ENCODE results near the gene TPCN2. TPM values are rescaled to one million over a fixed set of nuclear protein-coding genes. Genes with fewer than 3 reads are reported as not detected.

Gene TPCN2
- total and polyA plus RNA-seq, 2 of the 8 experiments (the other 6 are each of a cell fraction or from before 2014, with no cell fraction given): 9.7 to 18.6 TPM

DNA sequence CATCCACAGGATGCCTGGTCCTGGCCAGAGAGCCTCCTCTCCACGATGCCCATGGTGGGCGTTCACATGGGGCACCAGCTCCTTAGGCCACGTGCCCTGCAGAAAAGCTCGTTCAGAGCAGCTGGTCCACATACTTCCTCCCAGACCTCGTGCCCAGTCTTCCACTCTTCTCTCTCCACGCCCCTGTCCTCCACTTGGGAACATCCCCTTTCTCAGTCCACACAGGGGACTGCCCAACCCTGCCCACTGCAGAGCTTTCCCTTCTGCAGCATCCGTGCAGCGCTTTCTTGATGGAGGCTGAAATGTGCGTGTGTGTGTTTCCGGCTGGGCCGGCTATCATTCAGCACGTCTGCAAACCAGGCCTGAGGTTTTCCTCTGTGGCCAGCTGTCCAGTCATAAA lies 11.3 kb downstream of the TPCN2 start:
- Histone ChIP-seq H2BK5ac (ENCODE audit: low read depth, low read length) (no peak overlapping the region; the same call in 1 of the 2 replicates), H4K20me1 (replicated peaks in 1 of 2; ENCODE audit: control insufficient read depth in 1 of 2, insufficient read depth in 2 of 2, low read length in 2 of 2) (peaks cover 2 to 35% of the 10 kb centered on the region in 2 experiments), H3K36me3 (ENCODE audit: control insufficient read depth in 2 of 4, insufficient read depth in 4 of 4, low read length in 3 of 4) (peaks cover 0 to 11% (median 3%) of the 10 kb centered on the region in 4 experiments; a peak in 4 of 8 replicates), H3K4me3 (ENCODE audit: extremely low read depth in 1 of 4, insufficient read depth in 2 of 4, low read depth in 3 of 4, low read length in 4 of 4) (no peak overlapping the region), H3K79me1 (ENCODE audit: low read depth, low read length) (peaks cover 15% of the 10 kb centered on the region), H4K5ac (ENCODE audit: insufficient read length, low read depth, low read length) (no peak overlapping the region), H3K27ac (ENCODE audit: low read depth, low read length) (0 out of 2 replicates have a peak overlapping the region, but pooled peaks have one; percentile 36), H2AFZ (ENCODE audit: low read length) (no peak overlapping the region), H4K91ac (replicated peaks; ENCODE audit: insufficient read length, low read length) (no peak overlapping the region), H3K14ac (ENCODE audit: insufficient read length) (no peak overlapping the region), H2BK120ac (replicated peaks; ENCODE audit: low read depth, low read length) (no peak overlapping the region), H3K27me3 (replicated peaks in 1 of 4; ENCODE audit: control insufficient read depth in 3 of 4, extremely low read depth in 1 of 4, insufficient read depth in 3 of 4, low read length in 3 of 4) (no peaks in the 10 kb centered on the region), H3K23me2 (ENCODE audit: low read depth, low read length) (peaks cover 3% of the 10 kb centered on the region; the same call in 1 of the 2 replicates), H3K9ac (replicated peaks in 1 of 4; ENCODE audit: extremely low read depth in 1 of 4, low read depth in 3 of 4, low read length in 3 of 4) (no peak overlapping the region), H4K8ac (ENCODE audit: extremely low read depth, insufficient read depth, low read length) (no peak overlapping the region), H3K23ac (ENCODE audit: insufficient read length) (no peak overlapping the region), H3K79me2 (ENCODE audit: control insufficient read depth in 1 of 2, insufficient read depth in 2 of 2, low read length in 2 of 2) (peaks cover 0 to 1% of the 10 kb centered on the region in 2 experiments; a peak in 1 of 4 replicates), H3K4me2 (ENCODE audit: insufficient read depth in 1 of 2, low read depth in 2 of 2, low read length in 2 of 2) (no peak overlapping the region), H2BK12ac (ENCODE audit: low read depth, low read length) (no peak overlapping the region), H3K4me1 (replicated peaks in 1 of 4; ENCODE audit: control insufficient read depth in 3 of 4, insufficient read depth in 4 of 4, low read length in 3 of 4) (no peaks in the 10 kb centered on the region; a peak in 1 of 7 replicates), H3K56ac (replicated peaks; ENCODE audit: insufficient read length, low read depth, low read length) (no peak overlapping the region), H2BK20ac (ENCODE audit: low read length) (no peak overlapping the region), H2BK15ac (ENCODE audit: low read length) (no peak overlapping the region), H2AK5ac (ENCODE audit: low read depth, low read length) (no peak overlapping the region), H3K4ac (replicated peaks; ENCODE audit: insufficient read length, low read depth, low read length) (no peak overlapping the region), H3K18ac (ENCODE audit: extremely low read depth, low read length) (no peak overlapping the region), H3K9me3 (ENCODE audit: insufficient read depth in 2 of 2, low read depth in 1 of 2, low read length in 1 of 2) (no peaks in the 10 kb centered on the region)
- 90% methylated on average over 12 of the region's 12 CpGs; no CpG with 5 or more reads in 1 of the 2 experiments for WGBS, 2 experiments (ENCODE audit: extremely low coverage in 1 of 2, insufficient coverage in 1 of 2, insufficient read length in 1 of 2, insufficient replicate concordance in 2 of 2, low coverage in 1 of 2, low lambda C conversion rate in 2 of 2, missing lambda C conversion rate in 1 of 2)
- FAIRE-seq: no peak
- DNase-seq (ENCODE audit: low read depth in 1 of 2, low spot score in 2 of 2): no peak
- no peak for TF ChIP-seq CBX5 (IDR thresholded peaks at IDR 0.05; ENCODE audit: low read depth, low read length)
- no peak for TF ChIP-seq POU5F1 (IDR thresholded peaks at IDR 0.05; ENCODE audit: low read depth, low read length)
- no peak for TF ChIP-seq NRF1 (IDR thresholded peaks at IDR 0.05; ENCODE audit: low read depth, low read length)
- no peak for TF ChIP-seq RXRA (IDR thresholded peaks at IDR 0.05; ENCODE audit: insufficient read depth, low read depth, low read length)
- ChIA-PET POLR2A (ENCODE audit: partially characterized antibody) (interaction anchor here (0.8 to 1.7 kb wide), 4 partner anchors 8 to 31 kb away, joined by 3 to 4 read pairs (median 3); partner anchors contain the start of gene TPCN2), CTCF (ENCODE audit: partially characterized antibody) (interaction anchor here (1.0 to 2.2 kb wide), 4 partner anchors 16 to 94 kb away, joined by 3 to 5 read pairs (median 4); no protein-coding TSS in a partner anchor)
